Measurements from ENCODE around the gene CLSTN3.

The CLSTN3 gene
- total RNA-seq: 1.6 to 22.4 (median 6.2) reads per million in 18 experiments

- DNase-seq: peak; percentile 41 to 56
Observed at GRCh38 chr12:7129872-7130691, at the start of gene CLSTN3. TSS of gene CLSTN3 (plus strand) at chr12:7130371. CDS start at chr12:7130649, 278 bp downstream.

- no peak for DNase-seq
Observed at GRCh38 chr12:7081037-7081436, 49.1 kb upstream of the CLSTN3 start.

GRCh38 chr12:7083125-7083524 lies 47.0 kb upstream of the CLSTN3 start:
- no peak for DNase-seq

- no peak for DNase-seq
Observed at GRCh38 chr12:7089196-7089871, 40.8 kb upstream of the CLSTN3 start.

- DNase-seq: no peak
Observed at GRCh38 chr12:7090222-7090998, 39.8 kb upstream of the CLSTN3 start.

GRCh38 chr12:7091171-7091570 lies 39.0 kb upstream of the CLSTN3 start:
- no peak for DNase-seq

GRCh38 chr12:7091660-7092228 lies 38.4 kb upstream of the CLSTN3 start:
- no peak for DNase-seq

GRCh38 chr12:7092229-7092985 lies 37.8 kb upstream of the CLSTN3 start, which contains the start of gene C1R:
TSS of gene C1R (minus strand) at chr12:7092445. CDS start at chr12:7092388, 57 bp downstream.
- DNase-seq: peak; percentile 53

- no peak for DNase-seq
Observed at GRCh38 chr12:7092986-7093460, 37.1 kb upstream of the CLSTN3 start.

- peak in 1 of 2 donors; percentile 44 for DNase-seq
Observed at GRCh38 chr12:7093486-7093885, 36.7 kb upstream of the CLSTN3 start.

GRCh38 chr12:7093892-7094291 lies 36.3 kb upstream of the CLSTN3 start:
- no peak for DNase-seq

GRCh38 chr12:7096006-7096932 lies 33.9 kb upstream of the CLSTN3 start:
- DNase-seq: no peak

- DNase-seq: no peak
Observed at GRCh38 chr12:7096979-7097378, 33.2 kb upstream of the CLSTN3 start.

- peak; percentile 27 to 53 for DNase-seq
Observed at GRCh38 chr12:7099290-7099996, 30.7 kb upstream of the CLSTN3 start.

GRCh38 chr12:7100239-7100638 lies 29.9 kb upstream of the CLSTN3 start:
- no peak for DNase-seq

GRCh38 chr12:7101047-7101693 lies 29.0 kb upstream of the CLSTN3 start:
- no peak for DNase-seq

- no peak for DNase-seq
Observed at GRCh38 chr12:7101694-7102131, 28.5 kb upstream of the CLSTN3 start.

- DNase-seq: no peak
Observed at GRCh38 chr12:7102582-7102981, 27.6 kb upstream of the CLSTN3 start.
